Mammary epithelial cell (primary cell): ENCODE measurements around the gene ZBTB7A.
A peak's percentile ranks its signal among the peaks of the same experiment; 100 is the strongest.

Experiments used
- CTCF ChIP-seq, 2 donors: IDR thresholded peaks in 1 of 2; conservative IDR thresholded peaks in 1 of 2; 2 replicates each; pipeline ENCODE4 v1.5.1; 2011 to 2012; ENCODE audit warnings: inconsistent platforms in 2 of 2, low read length in 2 of 2, mild to moderate bottlenecking in 2 of 2, control low read depth in 1 of 2, low read depth in 1 of 2; ENCODE audit not compliant: insufficient read depth in 1 of 2; ENCODE audit errors: extremely low read depth in 1 of 2
- EZH2 ChIP-seq: IDR thresholded peaks from 2 replicates; pipeline ENCODE4 v1.6.1; 2012; ENCODE audit warnings: low read length, inconsistent platforms, borderline replicate concordance

- TF ChIP-seq CTCF (conservative IDR thresholded peaks at IDR 0.05 in 1 of 2, IDR thresholded peaks at IDR 0.05 in 1 of 2; ENCODE audit: extremely low read depth in 1 of 2, insufficient read depth in 1 of 2, low read depth in 1 of 2, low read length in 2 of 2): peak in 1 of 2 donors; percentile 54
- TF ChIP-seq EZH2: no peak
Measured at GRCh38 chr19:4057931-4058692, 8.6 kb downstream of the ZBTB7A start.
